ENCODE measurements around the gene PTPRN2.
"Not testable (repeated sequence)": the region's sequence is repeated elsewhere in the genome, so short reads cannot be mapped to it uniquely, and the experiment has no call there.

Gene PTPRN2

GRCh38 chr7:158053183-158053915 is 534.3 kb downstream of the PTPRN2 start:
- DNase-seq (ENCODE audit: low read depth in 2 of 2): no peak

DNA sequence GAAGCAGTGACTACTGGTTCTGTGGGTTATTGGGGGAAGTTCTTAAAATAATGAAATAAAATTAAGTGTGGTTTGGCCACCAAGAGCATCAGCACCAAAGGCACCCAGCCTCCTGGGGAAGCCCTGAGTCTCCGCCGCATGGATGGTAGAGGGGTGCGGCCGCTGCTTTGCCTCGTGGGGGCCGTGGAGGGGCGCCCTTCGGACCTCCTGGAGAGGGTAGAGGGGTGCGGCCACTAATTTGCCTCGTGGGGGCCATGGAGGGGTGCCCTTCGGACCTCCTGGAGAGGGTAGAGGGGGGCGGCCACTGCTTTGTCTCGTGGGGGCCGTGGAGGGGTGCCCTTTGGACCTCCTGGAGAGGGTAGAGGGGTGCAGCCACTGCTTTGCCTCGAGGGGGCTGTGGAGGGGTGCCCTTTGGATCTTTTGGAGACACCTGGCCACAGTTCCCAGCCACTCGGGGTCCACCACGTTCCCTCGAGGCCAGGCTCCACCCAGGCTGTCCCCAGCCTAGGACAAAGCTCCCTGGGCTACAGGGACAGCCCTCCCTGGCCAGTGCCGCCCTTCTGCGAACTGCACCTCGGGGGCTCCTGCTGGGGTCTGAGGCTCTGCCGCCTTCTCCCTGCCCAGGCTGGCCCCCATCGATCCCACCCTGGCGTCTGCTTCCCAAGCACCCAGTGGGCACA is 535.1 kb downstream of the PTPRN2 start:
- no peak for DNase-seq (ENCODE audit: low read depth in 2 of 2)

- DNase-seq (ENCODE audit: low read depth in 2 of 2): no peak
Observed at GRCh38 chr7:158051776-158052175, 535.8 kb downstream of the PTPRN2 start.

DNA sequence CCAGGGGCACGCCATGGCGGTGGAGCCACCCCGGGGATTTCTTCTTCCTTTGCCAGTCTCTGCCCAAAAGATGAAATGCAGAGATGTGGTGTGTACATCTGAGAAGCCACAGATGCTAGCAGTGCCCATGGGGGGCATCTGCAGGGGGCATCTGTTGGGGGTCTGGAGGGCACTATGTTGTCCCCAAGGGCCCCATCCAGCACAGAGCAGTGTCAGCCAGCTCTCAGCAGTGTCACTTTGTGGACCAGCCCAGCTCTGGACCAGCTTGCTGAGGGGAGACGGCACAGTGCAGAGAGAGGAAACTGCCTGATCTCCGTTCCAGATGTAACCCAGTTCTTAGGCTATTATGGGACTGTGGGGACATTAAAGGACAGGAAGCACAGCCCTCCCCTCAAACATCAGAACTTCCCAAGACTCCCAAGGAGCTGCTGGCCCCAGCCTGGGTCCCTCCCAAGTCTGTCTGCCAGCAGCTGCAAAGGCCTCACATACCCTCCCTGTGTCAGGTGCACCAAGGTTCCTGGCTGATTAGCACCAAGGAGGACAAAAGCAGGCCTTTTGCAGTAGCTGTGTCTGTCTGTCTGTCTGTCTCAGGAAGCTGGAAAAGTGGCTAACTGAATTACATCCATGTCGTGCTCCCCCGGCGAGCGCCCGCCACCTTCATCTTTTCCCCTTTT is 536.5 kb downstream of the PTPRN2 start:
- DNase-seq (ENCODE audit: low read depth in 2 of 2): no peak

- no peak for DNase-seq (ENCODE audit: low read depth in 2 of 2)
Observed at GRCh38 chr7:158050441-158050977, 537.1 kb downstream of the PTPRN2 start.

GRCh38 chr7:158049271-158049670 is 538.4 kb downstream of the PTPRN2 start:
- DNase-seq (ENCODE audit: low read depth in 2 of 2): no peak

DNA sequence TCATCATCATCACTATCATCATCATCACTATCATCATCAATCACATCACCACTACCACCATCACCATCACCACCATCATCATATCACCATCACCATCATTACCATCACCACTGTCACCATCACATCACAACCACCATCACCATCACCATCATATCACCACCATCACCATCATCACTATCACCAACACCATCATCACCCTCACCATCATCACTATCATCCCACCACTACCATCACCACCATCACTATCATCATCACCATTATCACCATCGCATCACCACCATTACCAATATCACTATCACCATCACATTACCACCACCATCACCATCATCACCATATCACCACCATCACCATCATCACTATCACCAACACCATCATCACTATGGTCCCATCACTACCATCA is 539.1 kb downstream of the PTPRN2 start:
- no peak for DNase-seq (ENCODE audit: low read depth in 2 of 2)

GRCh38 chr7:158047391-158048059 is 540.1 kb downstream of the PTPRN2 start:
- no peak for DNase-seq (ENCODE audit: low read depth in 2 of 2)

DNA sequence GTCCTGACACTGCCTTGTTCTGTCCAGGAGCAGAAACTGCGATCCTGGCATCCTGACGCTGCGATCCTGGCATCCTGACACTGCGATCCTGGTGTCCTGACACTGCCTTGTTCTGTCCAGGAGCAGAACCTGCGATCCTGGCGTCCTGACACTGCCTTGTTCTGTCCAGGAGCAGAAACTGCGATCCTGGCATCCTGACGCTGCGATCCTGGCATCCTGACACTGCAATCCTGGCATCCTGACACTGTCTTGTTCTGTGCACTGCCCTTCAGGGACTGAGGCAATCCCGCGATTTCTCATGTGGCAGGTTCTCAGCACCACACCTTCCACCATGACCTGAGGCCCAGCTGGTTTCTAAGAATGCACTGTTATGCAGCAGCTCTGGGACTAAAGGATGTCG is 541.4 kb downstream of the PTPRN2 start:
- not testable (repeated sequence) for DNase-seq (ENCODE audit: low read depth in 2 of 2)

DNA sequence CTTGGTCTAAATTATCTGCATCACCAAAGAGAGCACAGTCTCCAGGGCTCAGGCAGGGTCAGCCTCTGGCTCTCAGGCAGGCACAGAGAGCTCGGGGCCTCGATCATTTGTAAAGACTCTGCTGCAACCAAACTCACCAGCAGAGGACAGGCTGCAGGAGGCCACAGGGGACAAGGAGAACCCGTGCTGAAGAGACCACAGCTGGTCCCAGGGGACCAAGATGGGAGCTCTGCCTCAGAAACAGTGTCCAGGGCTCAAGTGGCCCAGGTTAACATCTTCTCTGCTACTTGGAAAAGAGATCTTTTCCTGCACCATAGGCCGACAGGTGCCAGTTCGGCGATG is 543.2 kb downstream of the PTPRN2 start:
- DNase-seq (ENCODE audit: low read depth in 2 of 2): no peak

GRCh38 chr7:158043551-158044481 is 543.8 kb downstream of the PTPRN2 start:
- DNase-seq (ENCODE audit: low read depth in 2 of 2): no peak

- DNase-seq (ENCODE audit: low read depth in 2 of 2): no peak
Observed at GRCh38 chr7:158042156-158042880, 545.3 kb downstream of the PTPRN2 start.

GRCh38 chr7:158040199-158040598 is 547.4 kb downstream of the PTPRN2 start:
- no peak for DNase-seq (ENCODE audit: low read depth in 2 of 2)

- no peak for DNase-seq (ENCODE audit: low read depth in 2 of 2)
Observed at GRCh38 chr7:158039270-158039669, 548.4 kb downstream of the PTPRN2 start.

DNA sequence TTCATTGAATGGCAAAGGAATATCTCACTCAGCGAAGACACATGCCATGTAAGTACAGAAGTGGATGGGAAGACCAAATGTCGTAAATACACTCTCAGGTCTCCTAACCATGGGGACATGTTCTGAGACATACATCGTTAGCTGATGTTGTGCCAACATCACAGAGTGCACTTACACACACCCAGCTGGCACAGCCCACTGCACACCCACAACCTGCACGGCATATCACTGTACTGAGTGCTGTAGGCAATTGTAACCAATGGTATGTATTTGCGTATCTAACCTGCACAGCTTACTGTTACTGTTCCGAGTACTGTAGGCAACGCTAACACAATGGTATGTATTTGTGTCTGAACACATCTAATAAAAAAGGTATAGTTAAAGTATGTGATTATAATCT is 550.4 kb downstream of the PTPRN2 start:
- DNase-seq (ENCODE audit: low read depth in 2 of 2): no peak

DNA sequence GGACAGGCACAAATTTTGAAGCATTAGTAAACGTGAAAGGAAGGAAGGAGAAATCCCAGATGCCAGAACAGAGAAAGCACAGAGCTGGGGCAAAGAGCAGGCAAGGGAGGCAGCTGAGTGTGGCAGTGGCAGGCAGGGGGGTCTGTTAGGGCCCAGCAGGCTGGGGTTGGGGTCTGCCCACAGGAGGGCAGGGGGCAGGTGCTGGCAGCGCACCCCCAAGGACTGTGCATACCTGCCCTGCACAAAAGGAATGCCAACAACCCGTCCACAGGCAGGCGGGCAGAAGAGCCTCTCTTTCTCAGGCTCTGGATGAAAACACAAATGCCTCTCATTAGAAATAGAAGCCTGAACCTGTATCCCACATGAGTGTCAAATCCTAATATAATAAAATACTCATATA is 552.3 kb downstream of the PTPRN2 start:
- DNase-seq (ENCODE audit: low read depth in 2 of 2): no peak

DNA sequence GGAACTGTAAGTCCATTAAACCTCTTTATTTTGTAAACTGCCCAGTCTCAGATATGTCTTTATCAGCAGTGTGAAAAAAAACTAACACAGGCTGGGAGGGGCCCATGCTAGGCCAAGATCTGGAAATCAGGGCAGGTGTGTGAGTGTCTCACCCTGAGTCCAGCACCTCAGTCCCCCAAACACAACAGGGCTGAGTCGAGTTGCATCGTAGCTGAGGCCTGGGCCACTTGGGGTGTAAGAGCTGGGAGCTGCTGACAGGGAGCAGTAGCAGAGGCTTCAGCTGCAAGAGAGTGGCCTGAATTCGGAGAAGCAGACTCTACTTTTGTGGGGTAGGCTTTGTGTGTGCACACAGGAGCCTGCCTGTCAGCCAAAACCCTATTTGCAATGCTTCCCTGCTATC is 553.1 kb downstream of the PTPRN2 start:
- DNase-seq (ENCODE audit: low read depth in 2 of 2): no peak

- DNase-seq (ENCODE audit: low read depth in 2 of 2): not testable (repeated sequence)
Observed at GRCh38 chr7:158033925-158034324, 553.7 kb downstream of the PTPRN2 start.

DNA sequence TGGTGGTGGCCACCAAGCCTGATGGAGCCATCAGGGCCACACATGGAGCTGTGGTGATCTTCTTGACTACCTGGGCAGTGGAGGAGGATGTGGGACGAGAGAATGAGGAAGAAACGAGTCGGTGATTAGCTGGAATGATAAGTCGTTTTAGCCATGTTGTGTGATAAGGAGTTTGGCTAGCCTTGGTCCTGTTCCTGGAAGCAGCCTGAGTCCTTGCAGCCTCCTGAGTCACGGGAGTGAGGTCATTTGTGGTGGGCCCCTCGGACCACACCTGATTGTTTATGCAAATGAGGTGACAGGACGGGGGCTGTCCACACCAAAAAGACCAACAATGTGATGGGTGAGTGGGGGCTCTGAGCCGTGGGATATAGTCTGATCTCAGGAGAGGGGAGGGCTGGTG is 554.4 kb downstream of the PTPRN2 start:
- no peak for DNase-seq (ENCODE audit: low read depth in 2 of 2)

GRCh38 chr7:158032561-158033115 is 555.0 kb downstream of the PTPRN2 start:
- DNase-seq (ENCODE audit: low read depth in 2 of 2): no peak
